Naive B cell (primary cell): ENCODE data around the gene INHBE. TPM values are rescaled to one million over a fixed set of nuclear protein-coding genes. Genes with fewer than 3 reads are reported as not detected.

Source experiments
- ATAC-seq, 2 donors: fragments of 150-1000 bp; cut with Tn5 transposase; 2 replicates each; pipeline ENCODE4 v1.10.0; 2021; ENCODE audit warnings: low read depth in 2 of 2, mild to moderate bottlenecking in 2 of 2, moderate library complexity in 2 of 2
- DNase-seq: peaks from one replicate; pipeline ENCODE4 v3.0.0; 2022
- H3K27ac Mint-ChIP-seq, 6 donors: one replicate each; pipeline ENCODE4 v1.8.0; 2020 to 2022; ENCODE audit warnings: mild to moderate bottlenecking in 6 of 6, mixed read lengths in 6 of 6, moderate library complexity in 5 of 6, inconsistent platforms in 2 of 6
- H3K27me3 Mint-ChIP-seq, 3 donors: one replicate each; pipeline ENCODE4 v1.8.0; 2021 to 2022; ENCODE audit warnings: mixed read lengths in 3 of 3, mild to moderate bottlenecking in 1 of 3
- H3K36me3 Mint-ChIP-seq, 2 donors: one replicate each; pipeline ENCODE4 v1.8.0; 2020 to 2022; ENCODE audit warnings: mixed read lengths in 2 of 2, inconsistent platforms in 1 of 2, mild to moderate bottlenecking in 1 of 2
- H3K4me1 Mint-ChIP-seq, 3 donors: one replicate each; pipeline ENCODE4 v1.8.0; 2020 to 2022; ENCODE audit warnings: mixed read lengths in 3 of 3, inconsistent platforms in 1 of 3, mild to moderate bottlenecking in 1 of 3, moderate library complexity in 1 of 3
- H3K4me3 Mint-ChIP-seq, 8 donors: one replicate each; pipeline ENCODE4 v1.8.0; 2020 to 2022; ENCODE audit warnings: mild to moderate bottlenecking in 8 of 8, mixed read lengths in 8 of 8, moderate library complexity in 8 of 8, inconsistent platforms in 2 of 8
- H3K9me3 Mint-ChIP-seq, 7 donors: one replicate each; pipeline ENCODE4 v1.8.0; 2020 to 2022; ENCODE audit warnings: mixed read lengths in 7 of 7, mild to moderate bottlenecking in 5 of 7, inconsistent platforms in 2 of 7, moderate library complexity in 1 of 7
- polyA plus RNA-seq, 6 donors: library from polyadenylated mRNA; unstranded; fragments of 300-500 nt; fragmentation: Illumina TruSeq; gene quantifications; one replicate each; pipeline ENCODE4 v1.2.3, GENCODE V29; 2021; ENCODE audit warnings: low read depth in 6 of 6

Gene INHBE
- polyA plus RNA-seq, 6 donors from 2014 or later = 0.44 TPM; not detected in 5

DNA sequence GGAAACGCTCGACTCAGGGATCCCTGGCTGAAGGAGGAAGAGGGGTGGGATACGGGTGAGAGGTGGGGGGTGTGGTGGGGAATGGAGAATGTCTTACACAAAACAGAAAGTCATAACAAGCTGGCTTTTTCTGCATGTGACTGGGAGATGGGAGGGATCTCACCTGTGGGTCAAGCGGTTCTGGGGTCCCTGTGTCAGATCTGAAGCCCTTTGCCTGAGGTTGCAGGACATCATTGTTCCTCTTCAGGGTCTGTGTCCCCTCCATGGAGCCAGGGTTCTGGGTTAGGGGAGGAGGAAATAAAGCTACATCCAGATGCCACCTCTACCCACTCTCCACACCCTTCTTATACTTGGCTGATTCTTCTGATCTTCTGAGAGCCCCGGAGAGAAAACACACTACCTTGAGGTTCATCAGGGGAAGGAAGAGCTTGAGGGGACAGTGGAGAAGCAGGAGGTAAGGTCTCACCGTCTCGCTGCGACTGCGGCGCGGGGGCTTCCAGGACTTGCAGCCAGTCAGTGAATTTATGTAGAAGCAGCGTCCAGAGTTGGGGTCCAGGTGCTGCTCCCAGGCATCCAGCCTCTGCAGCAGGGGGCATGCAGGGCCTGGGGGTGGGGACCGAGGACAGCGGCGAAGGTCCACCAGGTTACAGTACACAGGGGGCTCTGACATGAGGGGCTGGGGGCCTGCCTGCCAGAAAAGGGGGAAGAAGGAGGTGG is 22.0 kb downstream of the INHBE start:
- DNase-seq (peak; percentile 31), ATAC-seq (no peak)
- Mint-ChIP-seq H3K27me3 (no peaks in the 10 kb centered on the region), H3K4me1 (peaks cover 80 to 87% (median 83%) of the 10 kb centered on the region in 3 donors), H3K27ac (peak overlapping the region; percentile 97 to 99 (median 99)), H3K4me3 (peak overlapping the region; percentile 86 to 100 (median 99)), H3K36me3 (peaks cover 7 to 21% of the 10 kb centered on the region in 2 donors), H3K9me3 (no peaks in the 10 kb centered on the region)

DNA sequence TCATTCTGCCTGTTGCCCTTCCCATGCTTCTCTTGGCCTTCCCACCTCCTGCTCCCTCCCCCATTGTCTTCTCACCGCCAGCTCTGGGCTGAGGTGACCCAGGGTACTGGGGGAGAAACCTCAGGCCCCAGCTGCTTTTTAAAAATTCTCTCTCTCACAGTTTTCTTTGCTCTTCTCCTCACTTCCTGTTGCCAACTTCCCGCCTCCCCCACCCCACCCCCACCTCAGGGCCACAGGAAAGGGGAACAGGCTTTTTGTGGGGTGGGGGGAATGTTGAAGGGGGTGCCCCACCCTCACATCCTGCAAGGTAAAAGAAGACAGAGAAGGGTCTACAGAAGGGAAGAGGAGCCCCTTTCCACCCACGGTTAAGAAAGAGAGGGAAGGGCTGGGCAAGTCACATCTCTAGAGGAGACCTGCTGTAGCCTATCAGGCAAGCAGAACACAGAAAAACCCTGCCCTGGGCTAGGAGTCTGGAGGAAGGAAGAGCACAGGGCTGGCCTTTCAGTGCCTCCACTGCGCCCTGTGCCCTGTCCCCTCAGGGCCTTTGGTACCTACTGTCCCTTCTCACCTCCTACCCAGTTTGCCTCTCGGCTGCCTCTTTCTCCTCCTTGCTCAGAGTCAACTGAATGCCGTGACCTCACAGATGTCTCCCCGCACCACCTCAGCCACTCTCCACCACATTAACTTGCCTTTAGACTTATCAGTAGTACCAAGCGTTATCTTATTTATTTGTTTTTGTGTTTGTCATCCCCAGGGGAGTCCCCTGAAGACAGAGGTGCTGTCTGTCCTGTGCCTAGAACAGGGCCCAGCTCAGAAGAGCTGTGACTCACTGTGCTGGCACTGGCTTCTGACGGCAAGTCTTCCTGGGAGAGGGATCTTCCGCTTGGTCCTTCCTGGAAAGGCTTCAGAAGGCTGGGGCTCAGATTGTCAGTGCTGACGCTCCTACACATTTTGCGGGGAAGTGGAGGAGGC is 22.9 kb downstream of the INHBE start:
- Mint-ChIP-seq H3K27ac (peak overlapping the region; percentile 97 to 99 (median 99)), H3K4me3 (peak overlapping the region; percentile 86 to 100 (median 99)), H3K4me1 (peaks cover 74 to 81% (median 79%) of the 10 kb centered on the region in 3 donors), H3K9me3 (no peaks in the 10 kb centered on the region), H3K36me3 (peaks cover 7 to 21% of the 10 kb centered on the region in 2 donors), H3K27me3 (no peaks in the 10 kb centered on the region)
- ATAC-seq (peak; percentile 32 to 33), DNase-seq (peak; percentile 55)

DNA sequence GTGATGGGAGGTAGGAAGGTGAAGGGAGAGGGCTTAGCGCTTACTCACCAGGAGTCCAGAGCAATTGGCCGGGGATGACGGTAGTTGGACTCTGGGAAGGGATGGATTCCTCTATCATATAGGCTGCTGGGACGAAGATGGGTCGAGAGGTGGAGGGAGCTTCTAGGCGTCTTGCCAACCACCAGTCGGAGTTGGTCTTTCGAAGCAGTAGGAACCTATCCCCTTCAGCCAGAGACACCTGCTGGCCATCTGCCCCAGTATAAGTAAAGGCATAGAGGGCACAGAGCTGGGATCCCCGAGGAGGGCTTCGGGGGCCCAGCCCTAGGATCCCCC is 23.9 kb downstream of the INHBE start:
- ATAC-seq (no peak), DNase-seq (no peak)
- peaks cover 75 to 80% (median 80%) of the 10 kb centered on the region in 3 donors for H3K4me1 Mint-ChIP-seq
- peaks cover 7 to 11% of the 10 kb centered on the region in 2 donors for H3K36me3 Mint-ChIP-seq
- peak overlapping the region; percentile 86 to 100 (median 99) for H3K4me3 Mint-ChIP-seq
- H3K27ac Mint-ChIP-seq = peak overlapping the region; percentile 97 to 99 (median 99)
- H3K27me3 Mint-ChIP-seq = no peaks in the 10 kb centered on the region
- no peaks in the 10 kb centered on the region for H3K9me3 Mint-ChIP-seq

DNA sequence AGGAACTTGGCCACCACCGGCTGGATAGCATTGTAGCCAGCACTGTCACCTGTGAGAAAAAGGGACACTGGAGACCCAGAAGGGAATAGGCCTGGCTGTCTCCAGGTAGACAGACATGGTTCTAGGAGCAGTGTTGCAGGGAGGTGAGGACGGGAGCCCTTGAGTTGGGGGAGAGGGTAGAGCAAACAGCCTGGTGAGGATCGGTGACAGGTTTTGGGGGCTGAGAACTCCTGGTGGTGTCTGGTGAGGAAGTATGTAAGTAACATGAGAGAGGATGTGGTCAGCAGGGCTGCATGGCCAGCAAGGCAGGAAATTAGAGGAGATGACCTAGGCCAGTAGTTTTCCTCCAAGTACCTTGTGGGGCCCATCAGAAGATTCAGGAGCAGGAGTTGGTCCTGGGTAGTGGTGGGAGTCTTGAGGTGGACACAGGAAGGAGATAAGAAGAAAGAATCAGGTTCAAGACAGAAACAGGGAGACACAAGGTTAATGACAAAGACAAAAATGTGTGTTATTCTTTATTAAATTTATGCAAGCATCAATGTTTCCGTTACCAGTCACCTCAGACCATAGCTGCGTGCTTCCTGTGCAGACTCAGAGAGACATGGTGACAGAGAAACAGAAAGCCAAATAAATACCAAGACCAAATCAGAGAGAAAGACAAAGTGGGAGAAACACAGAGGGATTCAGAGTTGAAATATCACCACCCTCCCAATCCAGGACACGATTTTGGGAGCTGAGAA is 24.4 kb downstream of the INHBE start, which contains the start of gene ARHGAP9:
TSS of gene ARHGAP9 (minus strand) at position 491 of the 740 bp plus-strand sequence. CDS start at position 31, 460 bp downstream.
- Mint-ChIP-seq H3K27ac (peak within 1 kb of the TSS; percentile 97 to 99 (median 99)), H3K27me3 (no peaks in the 10 kb centered on the region), H3K4me3 (peak within 1 kb of the TSS; percentile 86 to 100 (median 99)), H3K9me3 (no peaks in the 10 kb centered on the region), H3K4me1 (peaks cover 69 to 75% (median 75%) of the 10 kb centered on the region in 3 donors), H3K36me3 (peaks cover 3 to 5% of the 10 kb centered on the region in 2 donors)
- peak; percentile 70 to 75 for ATAC-seq
- DNase-seq = peak; percentile 76

DNA sequence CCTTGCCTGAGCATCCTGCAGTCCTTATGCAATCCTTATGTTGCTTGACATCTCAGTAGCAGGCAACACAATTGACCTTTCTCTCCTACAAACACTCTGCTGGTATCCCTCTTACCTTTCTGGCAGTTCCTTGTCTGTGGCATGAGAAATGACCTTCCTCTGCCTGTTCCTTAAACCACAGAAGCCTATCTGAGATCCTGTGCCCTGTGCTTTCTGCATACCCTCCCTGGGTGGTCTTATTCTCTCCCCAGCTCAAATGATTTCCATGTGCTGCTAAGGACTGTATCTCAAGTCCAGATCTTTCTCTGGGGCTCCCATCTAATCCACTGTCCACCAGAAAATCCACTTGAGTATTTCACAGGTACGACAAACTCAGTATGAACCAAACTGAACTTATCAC is 26.6 kb downstream of the INHBE start:
- peak overlapping the region; percentile 2 to 98 (median 63) for H3K4me3 Mint-ChIP-seq
- no peaks in the 10 kb centered on the region for H3K36me3 Mint-ChIP-seq
- DNase-seq (no peak), ATAC-seq (no peak)
- H3K4me1 Mint-ChIP-seq = peaks cover 58 to 68% (median 62%) of the 10 kb centered on the region in 3 donors
- H3K27ac Mint-ChIP-seq = peak overlapping the region; percentile 90 to 99 (median 98)
- no peaks in the 10 kb centered on the region for H3K27me3 Mint-ChIP-seq
- no peaks in the 10 kb centered on the region for H3K9me3 Mint-ChIP-seq

DNA sequence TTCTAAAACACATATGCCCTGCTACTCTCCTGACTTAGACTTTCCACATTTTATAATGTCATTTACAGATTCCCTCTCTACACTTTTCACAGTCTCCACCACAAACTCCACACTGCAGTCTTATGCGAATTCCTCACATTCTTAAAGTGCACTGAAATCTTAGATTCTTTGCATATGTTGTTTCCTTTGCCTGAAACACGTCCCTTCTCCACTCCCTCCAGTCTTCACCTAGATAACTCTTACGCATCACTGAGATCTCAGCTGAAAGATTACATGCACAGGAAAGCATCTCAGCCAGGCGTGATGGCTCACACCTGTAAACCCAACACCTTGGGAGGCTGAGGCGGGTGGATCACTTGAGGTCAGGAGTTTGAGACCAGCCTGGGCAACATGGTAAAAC is 28.4 kb downstream of the INHBE start:
- Mint-ChIP-seq H3K9me3 (no peaks in the 10 kb centered on the region), H3K27me3 (no peaks in the 10 kb centered on the region), H3K36me3 (no peaks in the 10 kb centered on the region), H3K27ac (peak overlapping the region in 5 of 6 donors; percentile 2 to 99 (median 33)), H3K4me1 (peaks cover 49 to 63% (median 55%) of the 10 kb centered on the region in 3 donors), H3K4me3 (peak overlapping the region in 2 of 8 donors; percentile 10 to 26)
- no peak for ATAC-seq
- no peak for DNase-seq

DNA sequence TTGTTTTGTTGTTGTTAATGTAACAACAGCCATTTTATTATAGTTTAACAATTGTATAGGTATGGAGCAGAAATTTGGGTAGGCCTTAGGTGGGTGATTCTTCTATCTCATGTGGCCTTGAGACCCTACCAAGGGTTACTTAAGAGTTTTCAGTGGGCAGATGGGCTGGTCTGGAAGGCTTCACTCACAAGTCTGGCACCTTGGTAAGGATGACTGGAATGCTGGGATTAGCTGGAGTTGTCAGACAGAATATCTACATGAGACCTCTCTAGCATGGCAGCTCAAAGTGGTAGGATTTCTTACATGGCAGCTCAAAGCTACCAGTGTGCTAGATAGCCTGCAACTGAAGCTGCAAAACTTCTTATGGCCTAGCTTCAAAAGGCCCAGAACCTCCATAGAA is 30.6 kb downstream of the INHBE start:
- H3K27me3 Mint-ChIP-seq = no peaks in the 10 kb centered on the region
- DNase-seq = no peak
- H3K4me3 Mint-ChIP-seq = no peak overlapping the region
- H3K27ac Mint-ChIP-seq = peak overlapping the region in 3 of 6 donors; percentile 49 to 77 (median 50)
- no peak for ATAC-seq
- H3K36me3 Mint-ChIP-seq = peaks cover 0 to under 1% of the 10 kb centered on the region in 2 donors
- peaks cover 41 to 52% (median 44%) of the 10 kb centered on the region in 3 donors for H3K4me1 Mint-ChIP-seq
- H3K9me3 Mint-ChIP-seq = no peaks in the 10 kb centered on the region

DNA sequence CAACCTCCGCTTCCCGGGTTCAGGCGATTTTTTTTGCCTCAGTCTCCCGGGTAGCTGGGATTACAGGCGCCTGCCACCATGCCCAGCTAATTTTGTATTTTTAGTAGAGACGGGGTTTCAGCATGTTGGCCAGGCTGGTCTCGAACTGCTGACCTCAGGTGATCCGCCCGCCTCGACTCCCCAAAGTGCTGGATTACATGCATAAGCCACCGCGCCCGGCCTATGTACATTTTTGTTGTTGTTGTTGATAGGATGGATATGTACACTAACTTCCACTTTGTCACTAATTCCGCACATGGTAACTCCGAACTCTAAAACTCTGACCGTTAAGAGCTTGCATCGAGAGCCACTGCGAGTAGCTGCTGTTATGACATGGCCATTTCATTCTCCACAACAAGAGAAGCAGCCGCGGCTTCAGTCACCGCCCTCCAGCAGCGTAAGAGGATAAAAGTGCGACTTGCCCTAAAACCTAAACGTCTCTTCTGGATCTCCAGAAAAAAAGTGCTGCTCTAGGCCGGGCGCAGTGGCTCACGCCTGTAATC is 32.0 kb downstream of the INHBE start:
- Mint-ChIP-seq H3K27ac (peak overlapping the region in 5 of 6 donors; percentile 54 to 98 (median 95)), H3K9me3 (no peaks in the 10 kb centered on the region), H3K4me3 (peak overlapping the region in 3 of 8 donors; percentile 94 to 99 (median 98)), H3K4me1 (peaks cover 33 to 39% (median 37%) of the 10 kb centered on the region in 3 donors), H3K36me3 (peaks cover 7 to 11% of the 10 kb centered on the region in 2 donors), H3K27me3 (no peaks in the 10 kb centered on the region)
- ATAC-seq (no peak), DNase-seq (no peak)

DNA sequence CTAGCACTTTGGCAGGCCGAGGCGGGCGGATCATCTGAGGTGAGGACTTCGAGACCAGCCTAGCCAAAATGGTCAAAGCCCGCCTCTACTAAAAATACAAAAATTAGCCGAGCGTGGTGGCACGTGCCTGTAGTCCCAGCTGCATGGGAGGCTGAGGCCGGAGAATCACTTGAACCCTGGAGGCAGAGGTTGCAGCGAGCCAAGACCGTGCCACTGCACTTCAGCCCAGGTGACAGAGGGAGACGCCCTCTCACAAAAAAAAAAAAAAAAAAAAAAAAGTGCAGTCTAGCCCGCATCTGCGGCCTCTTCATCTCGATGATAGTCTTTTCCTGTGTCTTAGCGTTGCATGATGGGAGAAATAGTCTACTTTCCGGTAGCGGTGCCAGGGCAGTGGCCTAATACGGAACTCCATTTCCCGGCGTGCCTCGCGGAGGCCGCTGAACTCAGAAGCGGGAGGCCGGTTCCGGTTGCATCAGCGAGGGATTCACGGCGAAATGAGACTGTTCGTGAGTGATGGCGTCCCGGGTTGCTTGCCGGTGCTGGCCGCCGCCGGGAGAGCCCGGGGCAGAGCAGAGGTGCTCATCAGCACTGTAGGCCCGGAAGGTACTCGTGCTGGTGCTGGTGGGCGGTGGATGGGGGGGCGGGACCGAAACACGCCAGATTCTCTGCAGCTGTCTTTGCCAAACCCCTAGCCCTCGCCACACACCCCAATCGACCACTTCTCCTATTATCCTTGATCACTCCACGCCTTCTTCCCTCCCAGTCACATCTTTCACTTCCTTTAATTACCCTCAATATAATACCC is 32.7 kb downstream of the INHBE start, which contains the start of gene MARS1:
TSS of gene MARS1 (plus strand) at position 472 of the 805 bp plus-strand sequence. CDS start at position 495, 23 bp downstream.
- Mint-ChIP-seq H3K27me3 (no peaks in the 10 kb centered on the region), H3K27ac (peak within 1 kb of the TSS; percentile 54 to 98 (median 94)), H3K36me3 (peaks cover 7 to 15% of the 10 kb centered on the region in 2 donors), H3K4me1 (peaks cover 33 to 38% (median 37%) of the 10 kb centered on the region in 3 donors), H3K4me3 (peak within 1 kb of the TSS; percentile 86 to 99 (median 97)), H3K9me3 (no peaks in the 10 kb centered on the region)
- DNase-seq (peak; percentile 90), ATAC-seq (peak; percentile 98)

DNA sequence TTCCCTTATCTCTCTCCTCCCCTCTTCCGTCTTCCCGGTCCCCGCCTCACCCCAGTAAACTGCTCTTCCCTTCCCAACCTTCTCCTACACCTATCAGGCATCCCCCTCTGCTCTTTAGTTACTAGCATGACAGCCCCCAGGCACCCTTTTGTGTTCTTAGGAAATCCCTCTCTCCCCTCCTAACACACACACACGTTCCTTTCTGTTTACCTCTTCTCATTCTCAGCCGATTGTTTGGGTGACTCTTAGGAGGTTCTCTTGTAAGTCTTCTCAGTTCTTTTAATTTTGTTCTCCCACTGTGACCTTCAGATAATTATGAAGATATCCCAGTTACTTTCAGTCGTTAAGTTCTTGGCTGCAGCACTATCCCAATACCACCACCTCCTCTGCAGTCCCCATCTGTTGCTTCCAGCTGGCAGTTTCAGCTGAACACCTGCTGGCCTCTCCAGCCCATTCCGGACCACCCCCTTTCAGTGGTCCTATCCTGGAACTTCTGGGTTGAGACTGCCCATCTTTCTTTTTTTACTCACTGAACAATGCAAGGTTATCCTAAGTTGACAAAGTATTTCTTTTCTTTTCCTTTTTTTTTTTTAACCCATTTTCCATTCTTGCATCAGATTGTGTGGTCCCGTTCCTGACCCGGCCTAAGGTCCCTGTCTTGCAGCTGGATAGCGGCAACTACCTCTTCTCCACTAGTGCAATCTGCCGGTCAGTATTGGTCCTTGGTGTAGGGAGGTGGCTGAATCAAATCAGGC is 33.5 kb downstream of the INHBE start:
- Mint-ChIP-seq H3K36me3 (peaks cover 7 to 17% of the 10 kb centered on the region in 2 donors), H3K4me3 (peak overlapping the region; percentile 86 to 99 (median 97)), H3K27ac (peak overlapping the region; percentile 54 to 98 (median 94)), H3K9me3 (no peaks in the 10 kb centered on the region), H3K27me3 (no peaks in the 10 kb centered on the region), H3K4me1 (peaks cover 26 to 30% (median 30%) of the 10 kb centered on the region in 3 donors)
- ATAC-seq = no peak
- no peak for DNase-seq

DNA sequence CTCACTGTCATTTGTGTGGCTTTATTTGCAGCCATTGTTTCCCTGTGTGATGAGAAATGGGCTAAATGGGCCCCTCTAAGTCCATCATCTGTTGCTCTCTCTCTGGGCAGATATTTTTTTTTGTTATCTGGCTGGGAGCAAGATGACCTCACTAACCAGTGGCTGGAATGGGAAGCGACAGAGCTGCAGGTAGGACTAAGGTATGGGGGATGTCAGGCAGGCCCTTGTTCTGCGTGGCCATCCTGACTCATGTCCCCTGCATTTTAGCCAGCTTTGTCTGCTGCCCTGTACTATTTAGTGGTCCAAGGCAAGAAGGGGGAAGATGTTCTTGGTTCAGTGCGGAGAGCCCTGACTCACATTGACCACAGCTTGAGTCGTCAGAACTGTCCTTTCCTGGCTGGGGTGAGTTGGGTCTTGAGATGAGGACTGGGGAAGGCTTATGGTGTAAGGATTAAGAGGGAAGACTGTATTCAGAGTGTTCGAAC is 34.1 kb downstream of the INHBE start:
- Mint-ChIP-seq H3K9me3 (no peaks in the 10 kb centered on the region), H3K36me3 (peaks cover 7 to 17% of the 10 kb centered on the region in 2 donors), H3K4me3 (peak overlapping the region; percentile 86 to 99 (median 97)), H3K27me3 (no peaks in the 10 kb centered on the region), H3K27ac (peak overlapping the region in 4 of 6 donors; percentile 86 to 98 (median 94)), H3K4me1 (peaks cover 25 to 28% (median 28%) of the 10 kb centered on the region in 3 donors)
- ATAC-seq (no peak), DNase-seq (no peak)
